Suprapubic skin (tissue), 4 donors: ENCODE results near the gene RAB32.

ENCODE experiments used
- POLR2A ChIP-seq, 2 donors: fragments of 450-650 bp; IDR thresholded peaks; one replicate each; pipeline ENCODE4 v1.6.1; 2017; ENCODE audit warnings: antibody characterized with exemption in 2 of 2, mild to moderate bottlenecking in 2 of 2, moderate library complexity in 2 of 2
- POLR2AphosphoS5 ChIP-seq, 3 donors: sonication (generic); formaldehyde crosslinking; IDR thresholded peaks; one replicate each; pipeline ENCODE4 v1.6.1; 2017; ENCODE audit warnings: antibody characterized with exemption in 3 of 3
- TF ChIP-seq, protein P1 (sequence below), 2 donors: fragments of 200-600 bp in 1 of 2; fragments of 450-650 bp in 1 of 2; sonication (generic) in 1 of 2; IDR thresholded peaks; one replicate each; pipeline ENCODE4 v1.5.1; 2016 to 2019; ENCODE audit warnings: antibody characterized with exemption in 2 of 2, mild to moderate bottlenecking in 1 of 2, moderate library complexity in 1 of 2

DNA sequence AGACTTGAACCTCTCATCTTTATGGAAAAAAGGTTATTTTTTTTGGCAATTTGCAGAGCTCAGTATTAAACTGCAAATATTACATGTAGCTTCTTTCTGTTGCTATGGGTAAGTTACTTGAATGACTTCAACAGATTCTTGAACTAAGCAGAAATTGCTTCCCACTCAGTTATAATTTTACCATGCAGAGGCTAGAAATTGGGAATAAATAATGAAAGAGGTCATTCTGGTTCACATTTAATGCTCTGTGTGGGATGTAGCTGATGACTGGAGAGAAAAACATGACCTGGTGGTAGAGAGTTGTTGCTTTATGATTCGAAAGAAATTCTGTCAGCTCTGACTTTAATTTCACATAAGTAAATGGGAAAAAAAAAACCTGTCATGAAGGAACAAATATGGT, 38.3 kb downstream of the RAB32 start:
- TF ChIP-seq, protein P1, sequence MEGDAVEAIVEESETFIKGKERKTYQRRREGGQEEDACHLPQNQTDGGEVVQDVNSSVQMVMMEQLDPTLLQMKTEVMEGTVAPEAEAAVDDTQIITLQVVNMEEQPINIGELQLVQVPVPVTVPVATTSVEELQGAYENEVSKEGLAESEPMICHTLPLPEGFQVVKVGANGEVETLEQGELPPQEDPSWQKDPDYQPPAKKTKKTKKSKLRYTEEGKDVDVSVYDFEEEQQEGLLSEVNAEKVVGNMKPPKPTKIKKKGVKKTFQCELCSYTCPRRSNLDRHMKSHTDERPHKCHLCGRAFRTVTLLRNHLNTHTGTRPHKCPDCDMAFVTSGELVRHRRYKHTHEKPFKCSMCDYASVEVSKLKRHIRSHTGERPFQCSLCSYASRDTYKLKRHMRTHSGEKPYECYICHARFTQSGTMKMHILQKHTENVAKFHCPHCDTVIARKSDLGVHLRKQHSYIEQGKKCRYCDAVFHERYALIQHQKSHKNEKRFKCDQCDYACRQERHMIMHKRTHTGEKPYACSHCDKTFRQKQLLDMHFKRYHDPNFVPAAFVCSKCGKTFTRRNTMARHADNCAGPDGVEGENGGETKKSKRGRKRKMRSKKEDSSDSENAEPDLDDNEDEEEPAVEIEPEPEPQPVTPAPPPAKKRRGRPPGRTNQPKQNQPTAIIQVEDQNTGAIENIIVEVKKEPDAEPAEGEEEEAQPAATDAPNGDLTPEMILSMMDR (IDR thresholded peaks at IDR 0.05), result no peak
- TF ChIP-seq POLR2AphosphoS5 (IDR thresholded peaks at IDR 0.05) (no peak), POLR2A (IDR thresholded peaks at IDR 0.05) (no peak)
